ENCODE results near the gene ANKRD34B.
"Not testable (repeated sequence)": the region's sequence is repeated elsewhere in the genome, so short reads cannot be mapped to it uniquely, and the experiment has no call there.

ANKRD34B gene

DNA sequence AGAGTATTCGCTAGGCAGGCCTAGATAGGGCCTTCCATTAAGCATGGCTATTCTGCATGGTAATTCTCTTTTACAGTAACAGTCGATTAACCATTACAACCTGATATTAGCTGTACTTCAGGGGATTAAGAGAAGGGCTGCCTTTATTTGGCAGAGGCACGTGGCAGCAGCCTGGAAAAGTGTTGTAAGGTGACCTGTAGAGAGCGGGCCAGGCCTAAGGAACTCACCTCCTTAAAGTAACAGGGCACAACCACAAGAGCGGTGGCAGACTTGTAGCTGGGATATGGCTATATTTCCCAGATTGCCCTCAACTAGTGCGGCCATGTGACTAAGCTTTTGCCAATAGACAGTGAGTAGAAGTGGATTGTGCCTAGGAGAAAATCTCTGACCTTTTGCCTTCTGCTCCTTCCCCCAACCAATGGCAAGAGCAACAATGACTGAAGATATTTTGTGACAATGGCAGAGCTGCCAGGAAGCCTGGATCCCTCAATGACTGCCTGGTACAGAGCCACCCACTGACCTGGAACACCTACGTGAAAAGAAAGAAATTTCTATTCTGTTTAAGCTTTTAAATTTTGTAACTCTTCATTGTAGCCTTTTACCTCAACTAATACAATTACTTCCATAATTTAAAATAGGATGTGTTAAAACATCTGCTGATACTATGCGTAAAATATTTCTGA lies 18.9 kb upstream of the ANKRD34B start:
- no peak overlapping the region for H3K4me3 ChIP-seq (ENCODE audit: insufficient read depth, low read length, poor library complexity, severe bottlenecking)
- no peaks in the 10 kb centered on the region for H3K27me3 ChIP-seq (ENCODE audit: low read length)
- H3K9me2 ChIP-seq (replicated peaks; ENCODE audit: insufficient read depth, low read length): no peaks in the 10 kb centered on the region
- no peak overlapping the region for H3K27ac ChIP-seq (ENCODE audit: low read depth, low read length)
- no peaks in the 10 kb centered on the region for H3K9me3 ChIP-seq (ENCODE audit: insufficient read depth, low read length)
- H4K20me1 ChIP-seq (ENCODE audit: low read depth, low read length): no peaks in the 10 kb centered on the region
- no peaks in the 10 kb centered on the region for H3K36me3 ChIP-seq (ENCODE audit: low read length)
- H3F3A ChIP-seq (ENCODE audit: insufficient read depth): no peaks in the 10 kb centered on the region
- H3K9ac ChIP-seq (ENCODE audit: low read length): no peak overlapping the region
- TF ChIP-seq CTCF (IDR thresholded peaks at IDR 0.05; ENCODE audit: insufficient read depth, low read length, poor library complexity, severe bottlenecking) (no peak), EZH2phosphoT487 (conservative IDR thresholded peaks at IDR 0.05; ENCODE audit: low read length) (no peak)
- no peak overlapping the region for H3K4me2 ChIP-seq (ENCODE audit: low read depth, low read length, poor library complexity, severe bottlenecking)
- H2AFZ ChIP-seq (ENCODE audit: low read depth, low read length, severe bottlenecking): no peak overlapping the region
- no peaks in the 10 kb centered on the region for H3K79me2 ChIP-seq (ENCODE audit: insufficient read depth, low read length)

- Histone ChIP-seq H3K27ac (ENCODE audit: low read depth, low read length) (no peak overlapping the region), H4K20me1 (ENCODE audit: low read depth, low read length) (no peaks in the 10 kb centered on the region), H3K9me2 (replicated peaks; ENCODE audit: insufficient read depth, low read length) (no peaks in the 10 kb centered on the region), H2AFZ (ENCODE audit: low read depth, low read length, severe bottlenecking) (no peak overlapping the region), H3K36me3 (ENCODE audit: low read length) (no peaks in the 10 kb centered on the region), H3K9me3 (ENCODE audit: insufficient read depth, low read length) (no peaks in the 10 kb centered on the region), H3K4me3 (ENCODE audit: insufficient read depth, low read length, poor library complexity, severe bottlenecking) (no peak overlapping the region), H3F3A (ENCODE audit: insufficient read depth) (no peaks in the 10 kb centered on the region), H3K9ac (ENCODE audit: low read length) (no peak overlapping the region), H3K27me3 (ENCODE audit: low read length) (no peaks in the 10 kb centered on the region), H3K79me2 (ENCODE audit: insufficient read depth, low read length) (no peaks in the 10 kb centered on the region), H3K4me2 (ENCODE audit: low read depth, low read length, poor library complexity, severe bottlenecking) (no peak overlapping the region)
- TF ChIP-seq CTCF (IDR thresholded peaks at IDR 0.05; ENCODE audit: insufficient read depth, low read length, poor library complexity, severe bottlenecking) (no peak), EZH2phosphoT487 (conservative IDR thresholded peaks at IDR 0.05; ENCODE audit: low read length) (no peak)
Measured at GRCh38 chr5:80584770-80585169, 14.7 kb upstream of the ANKRD34B start.

DNA sequence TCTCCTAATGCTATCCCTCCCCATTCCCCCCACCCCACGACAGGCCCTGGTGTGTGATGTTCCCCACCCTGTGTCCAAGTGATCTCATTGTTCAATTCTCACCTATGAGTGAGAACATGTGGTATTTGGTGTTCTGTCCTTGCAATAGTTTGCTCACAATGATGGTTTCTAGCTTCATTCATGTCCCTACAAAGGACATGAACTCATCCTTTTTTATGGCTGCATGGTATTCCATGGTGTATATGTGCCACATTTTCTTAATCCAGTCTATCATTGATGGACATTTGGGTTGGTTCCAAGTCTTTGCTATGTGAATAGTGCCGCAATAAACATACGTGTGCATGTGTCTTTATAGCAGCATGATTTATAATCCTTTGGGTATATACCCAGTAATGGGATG lies 10.2 kb upstream of the ANKRD34B start:
- H3K4me3 ChIP-seq (ENCODE audit: insufficient read depth, low read length, poor library complexity, severe bottlenecking); H3K9ac ChIP-seq (ENCODE audit: low read length); H3F3A ChIP-seq (ENCODE audit: insufficient read depth); H3K79me2 ChIP-seq (ENCODE audit: insufficient read depth, low read length); H3K36me3 ChIP-seq (ENCODE audit: low read length); H3K9me2 ChIP-seq (replicated peaks; ENCODE audit: insufficient read depth, low read length); H2AFZ ChIP-seq (ENCODE audit: low read depth, low read length, severe bottlenecking); H4K20me1 ChIP-seq (ENCODE audit: low read depth, low read length); H3K27ac ChIP-seq (ENCODE audit: low read depth, low read length); H3K27me3 ChIP-seq (ENCODE audit: low read length); H3K4me2 ChIP-seq (ENCODE audit: low read depth, low read length, poor library complexity, severe bottlenecking); H3K9me3 ChIP-seq (ENCODE audit: insufficient read depth, low read length): not testable (repeated sequence)

DNA sequence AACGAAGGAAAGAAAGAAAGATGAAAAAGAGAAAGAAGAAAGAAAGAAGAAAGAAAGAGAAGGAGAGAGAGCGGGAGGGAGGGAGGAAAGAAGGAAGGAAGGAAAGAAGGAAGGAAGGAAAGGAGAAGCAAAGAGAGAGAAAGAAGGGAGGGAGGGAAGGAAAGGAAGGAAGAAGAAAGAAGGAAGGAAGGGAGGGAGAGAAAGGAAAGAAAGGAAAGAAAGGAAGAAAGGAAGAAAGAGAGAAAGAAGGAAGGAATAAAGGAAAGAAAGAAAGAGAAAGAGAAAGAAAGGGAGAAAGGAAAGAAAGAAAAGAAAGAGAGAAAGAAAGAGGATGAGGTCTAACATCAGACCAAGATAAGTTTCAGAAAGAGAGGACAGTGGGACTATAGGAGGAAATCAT lies 9.0 kb upstream of the ANKRD34B start:
- no peaks in the 10 kb centered on the region for H3K27me3 ChIP-seq (ENCODE audit: low read length)
- no peaks in the 10 kb centered on the region for H3K9me3 ChIP-seq (ENCODE audit: insufficient read depth, low read length)
- H4K20me1 ChIP-seq (ENCODE audit: low read depth, low read length): no peaks in the 10 kb centered on the region
- no peak overlapping the region for H2AFZ ChIP-seq (ENCODE audit: low read depth, low read length, severe bottlenecking)
- H3K4me2 ChIP-seq (ENCODE audit: low read depth, low read length, poor library complexity, severe bottlenecking): no peak overlapping the region
- H3K9me2 ChIP-seq (replicated peaks; ENCODE audit: insufficient read depth, low read length): no peaks in the 10 kb centered on the region
- no peak overlapping the region for H3K27ac ChIP-seq (ENCODE audit: low read depth, low read length)
- no peaks in the 10 kb centered on the region for H3K79me2 ChIP-seq (ENCODE audit: insufficient read depth, low read length)
- no peak overlapping the region for H3K4me3 ChIP-seq (ENCODE audit: insufficient read depth, low read length, poor library complexity, severe bottlenecking)
- no peak overlapping the region for H3K9ac ChIP-seq (ENCODE audit: low read length)
- no peak for TF ChIP-seq EZH2phosphoT487 (conservative IDR thresholded peaks at IDR 0.05; ENCODE audit: low read length)
- no peak for TF ChIP-seq CTCF (IDR thresholded peaks at IDR 0.05; ENCODE audit: insufficient read depth, low read length, poor library complexity, severe bottlenecking)
- H3F3A ChIP-seq (ENCODE audit: insufficient read depth): no peaks in the 10 kb centered on the region
- no peaks in the 10 kb centered on the region for H3K36me3 ChIP-seq (ENCODE audit: low read length)
